Activated CD4-positive, alpha-beta T cell treated with anti-CD3 and anti-CD28 coated beads, Interleukin-2, amount 50 U/mL, for 16 hours (primary cell): ENCODE measurements around the gene SLC26A4.

Experiments
- DNase-seq: peaks from one replicate; pipeline ENCODE4 v3.0.0-alpha.2; 2020

SLC26A4 gene

GRCh38 chr7:107661081-107661864 lies 645 bp downstream of the SLC26A4 start:
- peak; percentile 52 for DNase-seq

GRCh38 chr7:107661865-107662379 lies 1.3 kb downstream of the SLC26A4 start:
- DNase-seq: no peak

- DNase-seq: no peak
Observed at GRCh38 chr7:107663196-107663595, 2.6 kb downstream of the SLC26A4 start.

GRCh38 chr7:107666790-107667189 lies 6.2 kb downstream of the SLC26A4 start:
- no peak for DNase-seq

- no peak for DNase-seq
Observed at GRCh38 chr7:107667341-107667740, 6.7 kb downstream of the SLC26A4 start.

- DNase-seq: no peak
Observed at GRCh38 chr7:107668296-107668695, 7.7 kb downstream of the SLC26A4 start.

- DNase-seq: no peak
Observed at GRCh38 chr7:107672183-107672582, 11.6 kb downstream of the SLC26A4 start.

- DNase-seq: no peak
Observed at GRCh38 chr7:107676249-107676648, 15.6 kb downstream of the SLC26A4 start.

- DNase-seq: no peak
Observed at GRCh38 chr7:107678110-107678753, 17.6 kb downstream of the SLC26A4 start.

GRCh38 chr7:107680478-107680877 lies 19.9 kb downstream of the SLC26A4 start:
- DNase-seq: no peak

- DNase-seq: no peak
Observed at GRCh38 chr7:107682886-107683285, 22.3 kb downstream of the SLC26A4 start.

- DNase-seq: no peak
Observed at GRCh38 chr7:107684287-107684686, 23.7 kb downstream of the SLC26A4 start.

- DNase-seq: no peak
Observed at GRCh38 chr7:107684947-107685463, 24.4 kb downstream of the SLC26A4 start.

GRCh38 chr7:107686816-107687387 lies 26.3 kb downstream of the SLC26A4 start:
- no peak for DNase-seq

- no peak for DNase-seq
Observed at GRCh38 chr7:107687656-107688055, 27.0 kb downstream of the SLC26A4 start.

- no peak for DNase-seq
Observed at GRCh38 chr7:107689553-107689952, 28.9 kb downstream of the SLC26A4 start.

GRCh38 chr7:107690084-107690483 lies 29.5 kb downstream of the SLC26A4 start:
- DNase-seq: no peak

GRCh38 chr7:107690611-107691010 lies 30.0 kb downstream of the SLC26A4 start:
- DNase-seq: no peak

- no peak for DNase-seq
Observed at GRCh38 chr7:107691716-107692115, 31.1 kb downstream of the SLC26A4 start.

- DNase-seq: no peak
Observed at GRCh38 chr7:107692501-107692900, 31.9 kb downstream of the SLC26A4 start.

GRCh38 chr7:107693396-107693795 lies 32.8 kb downstream of the SLC26A4 start:
- DNase-seq: no peak

GRCh38 chr7:107694386-107694785 lies 33.8 kb downstream of the SLC26A4 start:
- DNase-seq: no peak

- DNase-seq: no peak
Observed at GRCh38 chr7:107696330-107696946, 35.8 kb downstream of the SLC26A4 start.
